MCF 10A (cell line): ENCODE data around the gene SLAMF7. TPM values are rescaled to one million over a fixed set of nuclear protein-coding genes. Genes with fewer than 3 reads are reported as not detected.
"Not testable (repeated sequence)": the region's sequence is repeated elsewhere in the genome, so short reads cannot be mapped to it uniquely, and the experiment has no call there.

Source experiments
- BruUV-seq: library from RNA; stranded (reverse); fragments of 400-500 nt; replicated peaks from 2 replicates; lab custom pipeline; 2021; lab: Mats Ljungman, UMichigan
- CTCF ChIA-PET: fragments of 300-600 bp; sonication (Branson Sonifier 250); formaldehyde crosslinking; extraction: SDS; loops from one replicate; lab custom pipeline; 2021; ENCODE audit warnings: antibody characterized with exemption, inconsistent platforms; lab: Yijun Ruan, JAX
- POLR2A ChIA-PET: fragments of 300-600, 350-650 bp; sonication (Branson Sonifier 250); formaldehyde crosslinking; extraction: SDS; loops from one replicate; lab custom pipeline; 2020; ENCODE audit warnings: antibody characterized with exemption, inconsistent platforms; lab: Yijun Ruan, JAX
- DNase-seq: peaks from one replicate; pipeline ENCODE4 v3.0.0-alpha.2; 2018; ENCODE audit not compliant: unreplicated experiment
- H3K27ac Mint-ChIP-seq: one replicate; pipeline ENCODE4 v1.8.0; 2022; ENCODE audit warnings: mild to moderate bottlenecking, low read depth, mixed read lengths; ENCODE audit not compliant: unreplicated experiment
- H3K27me3 Mint-ChIP-seq: one replicate; pipeline ENCODE4 v1.8.0; 2022; ENCODE audit warnings: mixed read lengths; ENCODE audit not compliant: insufficient read depth, unreplicated experiment
- H3K36me3 Mint-ChIP-seq: one replicate; pipeline ENCODE4 v1.8.0; 2022; ENCODE audit warnings: mild to moderate bottlenecking, moderate library complexity, mixed read lengths; ENCODE audit not compliant: insufficient read depth, unreplicated experiment
- H3K4me1 Mint-ChIP-seq: one replicate; pipeline ENCODE4 v1.8.0; 2022; ENCODE audit warnings: mixed read lengths; ENCODE audit not compliant: insufficient read depth, unreplicated experiment
- H3K4me3 Mint-ChIP-seq: one replicate; pipeline ENCODE4 v1.8.0; 2022; ENCODE audit warnings: mild to moderate bottlenecking, moderate library complexity, mixed read lengths; ENCODE audit not compliant: unreplicated experiment
- H3K9me3 Mint-ChIP-seq: one replicate; pipeline ENCODE4 v1.8.0; 2022; ENCODE audit warnings: mixed read lengths; ENCODE audit not compliant: unreplicated experiment
- intact Hi-C: fragments of 100-400 bp; cut with micrococcal nuclease; formaldehyde crosslinking; loops from 2 replicates; pipeline ENCODE4 v1.14.1; 2022
- total RNA-seq: library from RNA; stranded (reverse); gene quantifications from 2 replicates; pipeline ENCODE4 v1.2.3, GENCODE V29; 2022
- TF ChIP-seq, protein P1 (sequence below): fragments of 200-600 bp; IDR thresholded peaks from one replicate; pipeline ENCODE4 v1.8.0; 2022; ENCODE audit warnings: antibody characterized with exemption, mild to moderate bottlenecking; ENCODE audit not compliant: unreplicated experiment

The SLAMF7 gene
- total RNA-seq, 1 experiment from 2014 or later: 8.6 TPM

DNA sequence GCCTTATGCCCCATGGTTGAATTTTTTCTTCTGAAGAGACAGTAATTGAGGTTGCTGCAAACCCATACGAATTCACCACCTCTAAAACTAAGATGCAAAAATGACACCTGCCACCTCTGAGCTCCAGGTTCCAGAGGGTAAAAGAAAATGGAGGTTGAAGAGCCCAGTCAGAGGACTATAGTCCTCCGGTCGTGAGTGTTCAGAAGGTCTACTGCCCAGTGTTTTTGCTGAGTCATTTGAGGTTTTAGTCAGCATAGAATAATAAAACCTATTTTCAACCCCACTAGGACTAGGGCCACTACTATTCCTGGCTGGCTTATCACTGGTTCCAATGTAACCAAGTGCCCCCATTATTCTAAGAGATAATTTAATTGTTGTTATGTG lies 12.9 kb upstream of the SLAMF7 start:
- peak; percentile 29 for DNase-seq
- BruUV-seq: TSS peak; percentile 98
- POLR2A ChIA-PET: interaction anchor here (0.6 to 4.7 kb wide), 12 partner anchors 10 to 441 kb away, joined by 3 to 27 read pairs (median 4); partner anchors contain the start of genes F11R, PEX19 and SLAMF7

GRCh38 chr1:160726498-160727315 lies 12.3 kb upstream of the SLAMF7 start:
- intact Hi-C loops: loop anchor here (1.0 to 2.0 kb wide), 6 partner anchors 42 to 370 kb away; no protein-coding TSS in a partner anchor
- Mint-ChIP-seq H3K27ac (no peak overlapping the region), H3K27me3 (no peaks in the 10 kb centered on the region), H3K9me3 (no peaks in the 10 kb centered on the region), H3K4me3 (no peak overlapping the region), H3K4me1 (no peaks in the 10 kb centered on the region), H3K36me3 (no peaks in the 10 kb centered on the region)
- TF ChIP-seq, protein P1, sequence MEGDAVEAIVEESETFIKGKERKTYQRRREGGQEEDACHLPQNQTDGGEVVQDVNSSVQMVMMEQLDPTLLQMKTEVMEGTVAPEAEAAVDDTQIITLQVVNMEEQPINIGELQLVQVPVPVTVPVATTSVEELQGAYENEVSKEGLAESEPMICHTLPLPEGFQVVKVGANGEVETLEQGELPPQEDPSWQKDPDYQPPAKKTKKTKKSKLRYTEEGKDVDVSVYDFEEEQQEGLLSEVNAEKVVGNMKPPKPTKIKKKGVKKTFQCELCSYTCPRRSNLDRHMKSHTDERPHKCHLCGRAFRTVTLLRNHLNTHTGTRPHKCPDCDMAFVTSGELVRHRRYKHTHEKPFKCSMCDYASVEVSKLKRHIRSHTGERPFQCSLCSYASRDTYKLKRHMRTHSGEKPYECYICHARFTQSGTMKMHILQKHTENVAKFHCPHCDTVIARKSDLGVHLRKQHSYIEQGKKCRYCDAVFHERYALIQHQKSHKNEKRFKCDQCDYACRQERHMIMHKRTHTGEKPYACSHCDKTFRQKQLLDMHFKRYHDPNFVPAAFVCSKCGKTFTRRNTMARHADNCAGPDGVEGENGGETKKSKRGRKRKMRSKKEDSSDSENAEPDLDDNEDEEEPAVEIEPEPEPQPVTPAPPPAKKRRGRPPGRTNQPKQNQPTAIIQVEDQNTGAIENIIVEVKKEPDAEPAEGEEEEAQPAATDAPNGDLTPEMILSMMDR: peak; percentile 91
- peak; percentile 90 for DNase-seq
- BruUV-seq: no TSS peak
- ChIA-PET CTCF (interaction anchor here (0.6 to 10.7 kb wide), 46 partner anchors 11 to 414 kb away, joined by 3 to 134 read pairs (median 4); partner anchors contain the start of genes ITLN2, KLHDC9, SLAMF1 and SLAMF7), POLR2A (interaction anchor here (0.6 to 4.7 kb wide), 27 partner anchors 9 to 442 kb away, joined by 3 to 27 read pairs (median 4); partner anchors contain the start of genes F11R, PEX19 and SLAMF7)

More for the DNA sequence above, 12.9 kb upstream of the SLAMF7 start:
- Mint-ChIP-seq H3K27ac (no peak overlapping the region), H3K4me1 (no peaks in the 10 kb centered on the region), H3K36me3 (no peaks in the 10 kb centered on the region), H3K9me3 (no peaks in the 10 kb centered on the region), H3K27me3 (no peaks in the 10 kb centered on the region), H3K4me3 (no peak overlapping the region)
- TF ChIP-seq, protein P1: no peak
- CTCF ChIA-PET: interaction anchor here (0.6 to 10.7 kb wide), 29 partner anchors 12 to 414 kb away, joined by 3 to 134 read pairs (median 4); partner anchors contain the start of genes CD48, ITLN2 and SLAMF7
- intact Hi-C loops: loop anchor here (1.0 to 2.0 kb wide), 2 partner anchors 264 to 371 kb away; no protein-coding TSS in a partner anchor

DNA sequence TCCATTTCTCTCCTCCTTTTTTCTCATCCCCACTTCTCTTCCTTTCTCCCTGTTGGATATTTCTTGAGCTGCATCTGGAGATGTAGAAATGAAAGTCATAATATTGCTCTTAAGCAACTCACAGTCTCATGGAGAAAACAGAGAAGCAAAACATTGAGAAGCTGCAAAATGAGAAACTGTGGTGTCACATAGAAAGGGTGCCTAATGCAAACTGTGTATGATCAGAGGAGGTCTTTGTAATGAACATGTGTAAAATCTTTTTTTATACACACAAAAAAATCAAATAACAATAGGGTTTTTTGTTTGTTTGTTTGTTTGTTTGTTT lies 11.8 kb upstream of the SLAMF7 start:
- Mint-ChIP-seq H3K27me3 (no peaks in the 10 kb centered on the region), H3K9me3 (no peaks in the 10 kb centered on the region), H3K4me3 (no peak overlapping the region), H3K36me3 (no peaks in the 10 kb centered on the region), H3K27ac (no peak overlapping the region), H3K4me1 (no peaks in the 10 kb centered on the region)
- DNase-seq: no peak
- POLR2A ChIA-PET: interaction anchor here (0.7 to 4.7 kb wide), 19 partner anchors 9 to 388 kb away, joined by 3 to 27 read pairs (median 4); partner anchors contain the start of genes F11R and SLAMF7
- TF ChIP-seq, protein P1: no peak
- no TSS peak for BruUV-seq
- intact Hi-C loops: loop anchor here (1.0 to 2.0 kb wide), 5 partner anchors 41 to 370 kb away; no protein-coding TSS in a partner anchor
- CTCF ChIA-PET: interaction anchor here (0.6 to 10.7 kb wide), 41 partner anchors 11 to 371 kb away, joined by 3 to 134 read pairs (median 4); partner anchors contain the start of genes ITLN2, KLHDC9, SLAMF1 and SLAMF7

GRCh38 chr1:160731564-160731963 lies 7.5 kb upstream of the SLAMF7 start:
- intact Hi-C loops, H3K27ac Mint-ChIP-seq, H3K4me1 Mint-ChIP-seq, H3K9me3 Mint-ChIP-seq, POLR2A ChIA-PET, H3K4me3 Mint-ChIP-seq, H3K36me3 Mint-ChIP-seq, DNase-seq, BruUV-seq, H3K27me3 Mint-ChIP-seq: not testable (repeated sequence)
- CTCF ChIA-PET: interaction anchor here (1.9 to 10.7 kb wide), 2 partner anchors 97 to 103 kb away, joined by 8 to 134 read pairs; no protein-coding TSS in a partner anchor
